K562 (cell line): Measurements from ENCODE around the gene ANAPC16. TPM values are rescaled to one million over a fixed set of nuclear protein-coding genes. Genes with fewer than 3 reads are reported as not detected.

Source experiments
- ARID4B ChIP-seq: sonication (generic); formaldehyde crosslinking; IDR thresholded peaks from 2 replicates; pipeline ENCODE4 v1.8.0; 2022; ENCODE audit warnings: mild to moderate bottlenecking, missing genetic modification reagents
- BCOR ChIP-seq: fragments of 450-650 bp; IDR thresholded peaks from 2 replicates; pipeline ENCODE4 v1.6.1; 2016
- CBFA2T2 ChIP-seq: fragments of 450-650 bp; conservative IDR thresholded peaks from 2 replicates; pipeline ENCODE4 v1.6.1; 2017; ENCODE audit warnings: mild to moderate bottlenecking
- EP300 ChIP-seq: IDR thresholded peaks from 2 replicates; pipeline ENCODE4 v1.6.1; 2012; ENCODE audit warnings: low read length, improper control_type of control experiment
- ESRRB ChIP-seq: fragments of 250-450 bp; sonication (Bioruptor Pico); IDR thresholded peaks from 2 replicates; pipeline ENCODE4 v1.5.0; 2020; ENCODE audit warnings: mild to moderate bottlenecking, moderate library complexity, borderline replicate concordance
- MTF1 ChIP-seq: fragments of 250-450 bp; sonication (Bioruptor Pico); IDR thresholded peaks from 2 replicates; pipeline ENCODE4 v1.9.0; 2021; ENCODE audit warnings: moderate library complexity, mild to moderate bottlenecking, inconsistent platforms, borderline replicate concordance
- NRF1 ChIP-seq, 2 experiments: fragments of 450-650 bp; IDR thresholded peaks in 1 of 2; conservative IDR thresholded peaks in 1 of 2; 2 replicates each; pipeline ENCODE4 v1.6.1; 2014; ENCODE audit warnings: mild to moderate bottlenecking in 2 of 2
- POLR2H ChIP-seq: IDR thresholded peaks from 2 replicates; pipeline ENCODE4 v1.6.1; 2016; ENCODE audit warnings: missing genetic modification characterization, low read depth, mild to moderate bottlenecking, control low read depth, missing compliant biosample characterization, moderate library complexity
- SREBF1 ChIP-seq: fragments of 150-350 bp; IDR thresholded peaks from 2 replicates; pipeline ENCODE4 v1.6.1; 2014; ENCODE audit warnings: antibody characterized with exemption, low read depth, low read length, borderline replicate concordance
- THAP7 ChIP-seq: fragments of 250-450 bp; sonication (Bioruptor Pico); IDR thresholded peaks from 2 replicates; pipeline ENCODE4 v1.5.0; 2021
- ZNF282 ChIP-seq: sonication (generic); formaldehyde crosslinking; IDR thresholded peaks from 2 replicates; pipeline ENCODE4 v1.8.1; 2023; ENCODE audit warnings: missing genetic modification reagents
- ZNF407 ChIP-seq: fragments of 450-650 bp; IDR thresholded peaks from 2 replicates; pipeline ENCODE4 v1.6.1; 2016; ENCODE audit warnings: low read depth
- polyA plus RNA-seq, 8 experiments: library from polyadenylated mRNA; depleted of rRNA in 4 of 8; stranded (reverse) in 5 of 8; unstranded in 3 of 8; fragments of >200 nt; fragmentation: Nextera tagmentation in 2 of 8; fragmentation: Illumina TruSeq in 1 of 8; extraction: Ambion mirVana in 2 of 8; extraction: Trizol in 1 of 8; gene quantifications; 2 replicates each; pipeline versions ENCODE4 v1.2.1 to v1.2.3, GENCODE V29; 2011 to 2014; ENCODE audit warnings: inconsistent platforms in 1 of 8, missing spikeins in 1 of 8
- total RNA-seq, 7 experiments: library from RNA; depleted of rRNA in 6 of 7; stranded (reverse); fragments of >200 nt in 6 of 7; fragmentation: Illumina TruSeq in 2 of 7; extraction: Trizol in 2 of 7; gene quantifications; 2 replicates each; pipeline versions ENCODE4 v1.2.1 to v1.2.3, GENCODE V29; 2011 to 2021; ENCODE audit warnings: low replicate concordance in 1 of 7
- TF ChIP-seq, protein P1 (sequence below): sonication (generic); formaldehyde crosslinking; IDR thresholded peaks from 2 replicates; pipeline ENCODE4 v1.8.0; 2022; ENCODE audit warnings: mild to moderate bottlenecking, missing genetic modification reagents

ANAPC16 gene
- total and polyA plus RNA-seq, 9 of the 15 experiments (the other 6 are each of a cell fraction or from before 2014, with no cell fraction given): 42.6 to 208 (median 108) TPM

DNA sequence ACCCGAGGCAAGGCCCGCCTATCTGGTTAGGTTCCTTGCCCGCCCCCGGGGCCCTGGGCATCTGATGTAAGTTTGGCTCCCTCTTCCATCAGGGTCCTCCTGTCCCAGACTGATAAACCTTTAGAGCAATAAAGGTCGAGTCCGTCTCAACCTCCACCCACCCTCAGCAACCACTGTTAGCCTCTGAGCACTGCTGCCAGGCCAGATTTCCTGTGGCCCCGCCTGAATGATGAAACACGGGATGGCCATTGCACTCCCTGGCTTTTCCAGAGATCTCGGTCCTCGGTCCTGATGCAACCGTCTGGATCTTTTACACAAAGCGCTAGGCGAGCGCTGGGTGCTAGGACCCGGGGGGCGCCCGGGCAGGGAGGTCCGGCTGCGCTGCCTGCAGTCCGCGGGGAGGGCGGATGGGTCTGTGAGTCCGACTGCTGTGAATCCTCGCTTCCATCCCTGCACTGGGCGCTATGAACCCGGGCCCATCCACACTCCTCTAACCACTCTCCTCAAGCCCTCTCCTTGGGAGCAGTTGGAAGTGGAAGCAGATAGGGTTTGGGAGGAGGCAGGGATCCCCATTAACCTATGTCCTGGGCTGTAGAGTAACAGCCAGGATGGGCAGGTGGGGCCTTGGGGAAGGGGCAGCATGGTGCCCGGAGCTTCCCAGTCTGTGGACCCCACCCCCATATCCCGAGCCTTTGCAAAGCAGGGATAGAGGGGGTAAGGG lies 57.0 kb downstream of the ANAPC16 start (continued):
- peak; percentile 91; the same call in 1 of the 2 replicates for TF ChIP-seq ARID4B (CRISPR knock-in tag)
- TF ChIP-seq ZNF282: no peak
- TF ChIP-seq ESRRB (CRISPR knock-in tag): no peak
- 0 out of 2 replicates have a peak, but pooled peaks have one; percentile 4 for TF ChIP-seq SREBF1
- peak; percentile 100 for TF ChIP-seq EP300
- peak; percentile 92; the same call in 1 of the 2 replicates for TF ChIP-seq THAP7 (CRISPR knock-in tag)
- 0 out of 2 replicates have a peak, but pooled peaks have one; percentile 17 for TF ChIP-seq ZNF407
- TF ChIP-seq MTF1 (CRISPR knock-in tag): no peak
- peak; percentile 88 for TF ChIP-seq BCOR
- TF ChIP-seq, protein P1, sequence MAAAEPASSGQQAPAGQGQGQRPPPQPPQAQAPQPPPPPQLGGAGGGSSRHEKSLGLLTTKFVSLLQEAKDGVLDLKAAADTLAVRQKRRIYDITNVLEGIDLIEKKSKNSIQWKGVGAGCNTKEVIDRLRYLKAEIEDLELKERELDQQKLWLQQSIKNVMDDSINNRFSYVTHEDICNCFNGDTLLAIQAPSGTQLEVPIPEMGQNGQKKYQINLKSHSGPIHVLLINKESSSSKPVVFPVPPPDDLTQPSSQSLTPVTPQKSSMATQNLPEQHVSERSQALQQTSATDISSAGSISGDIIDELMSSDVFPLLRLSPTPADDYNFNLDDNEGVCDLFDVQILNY (CRISPR knock-in tag): no peak; the same call in 1 of the 2 replicates
- no peak for TF ChIP-seq CBFA2T2
- peak; percentile 62 to 70; a peak in 3 of 4 replicates for TF ChIP-seq NRF1 (conservative IDR thresholded peaks at IDR 0.05 in 1 of 2, IDR thresholded peaks at IDR 0.05 in 1 of 2)
- no peak for TF ChIP-seq POLR2H (tag)
